Fibroblast of mammary gland (primary cell): ENCODE results near the gene VPS13D.

Experiments used
- DNase-seq: peaks from one replicate; pipeline ENCODE4 v3.0.0-alpha.2; 2010; ENCODE audit warnings: low read depth
- H3K4me3 ChIP-seq: 2 replicates; pipeline ENCODE4 v1.5.1; 2011; ENCODE audit warnings: low read depth, mild to moderate bottlenecking, low read length, moderate library complexity; ENCODE audit not compliant: control insufficient read depth
- TF ChIP-seq, protein P1 (sequence below): conservative IDR thresholded peaks from 2 replicates; pipeline ENCODE4 v1.5.1; 2011; ENCODE audit warnings: low read depth, low read length, inconsistent platforms; ENCODE audit not compliant: control insufficient read depth, insufficient read depth

Gene VPS13D

DNA sequence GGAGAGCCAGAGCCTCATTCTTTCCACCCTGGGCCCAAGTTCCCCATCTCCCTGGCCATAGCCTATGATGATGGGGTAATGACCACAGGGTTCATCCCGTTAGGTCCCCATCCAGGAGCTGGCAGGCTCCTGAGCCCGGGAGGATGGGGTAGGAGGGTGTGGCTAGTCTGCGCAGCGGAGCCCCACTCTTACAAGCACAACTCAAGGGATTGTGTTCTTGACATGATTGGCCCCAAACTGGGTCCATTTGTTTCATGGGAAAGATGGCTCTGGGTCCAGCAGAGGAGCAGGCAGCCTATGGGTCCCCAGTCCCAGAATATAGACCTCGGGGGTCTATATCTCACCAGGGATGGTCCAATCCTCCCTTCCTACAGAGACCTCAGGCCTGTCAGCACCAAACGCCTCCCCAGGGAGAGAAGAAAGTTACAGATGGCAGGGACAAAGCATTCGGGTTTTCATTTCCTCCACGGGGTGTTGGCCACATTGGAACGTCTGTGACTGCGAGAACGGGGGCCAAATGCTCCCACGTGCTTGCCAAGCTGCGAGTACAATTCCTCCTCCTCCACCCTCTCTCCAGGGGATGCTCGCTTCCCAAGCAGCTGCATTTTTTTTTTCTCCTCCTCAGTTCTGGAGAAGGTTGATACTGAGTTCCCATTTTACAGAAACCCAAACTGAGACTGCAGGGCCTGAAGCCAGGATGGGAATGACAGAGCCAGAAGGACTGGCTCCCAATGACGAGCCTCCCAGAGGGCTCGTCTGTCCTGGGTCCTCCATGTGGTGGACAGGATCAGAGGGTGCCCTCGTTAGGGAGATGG is 317.1 kb downstream of the VPS13D start:
- peak; percentile 29 for DNase-seq
- H3K4me3 ChIP-seq, result no peak overlapping the region
- TF ChIP-seq, protein P1, sequence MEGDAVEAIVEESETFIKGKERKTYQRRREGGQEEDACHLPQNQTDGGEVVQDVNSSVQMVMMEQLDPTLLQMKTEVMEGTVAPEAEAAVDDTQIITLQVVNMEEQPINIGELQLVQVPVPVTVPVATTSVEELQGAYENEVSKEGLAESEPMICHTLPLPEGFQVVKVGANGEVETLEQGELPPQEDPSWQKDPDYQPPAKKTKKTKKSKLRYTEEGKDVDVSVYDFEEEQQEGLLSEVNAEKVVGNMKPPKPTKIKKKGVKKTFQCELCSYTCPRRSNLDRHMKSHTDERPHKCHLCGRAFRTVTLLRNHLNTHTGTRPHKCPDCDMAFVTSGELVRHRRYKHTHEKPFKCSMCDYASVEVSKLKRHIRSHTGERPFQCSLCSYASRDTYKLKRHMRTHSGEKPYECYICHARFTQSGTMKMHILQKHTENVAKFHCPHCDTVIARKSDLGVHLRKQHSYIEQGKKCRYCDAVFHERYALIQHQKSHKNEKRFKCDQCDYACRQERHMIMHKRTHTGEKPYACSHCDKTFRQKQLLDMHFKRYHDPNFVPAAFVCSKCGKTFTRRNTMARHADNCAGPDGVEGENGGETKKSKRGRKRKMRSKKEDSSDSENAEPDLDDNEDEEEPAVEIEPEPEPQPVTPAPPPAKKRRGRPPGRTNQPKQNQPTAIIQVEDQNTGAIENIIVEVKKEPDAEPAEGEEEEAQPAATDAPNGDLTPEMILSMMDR, result no peak

DNA sequence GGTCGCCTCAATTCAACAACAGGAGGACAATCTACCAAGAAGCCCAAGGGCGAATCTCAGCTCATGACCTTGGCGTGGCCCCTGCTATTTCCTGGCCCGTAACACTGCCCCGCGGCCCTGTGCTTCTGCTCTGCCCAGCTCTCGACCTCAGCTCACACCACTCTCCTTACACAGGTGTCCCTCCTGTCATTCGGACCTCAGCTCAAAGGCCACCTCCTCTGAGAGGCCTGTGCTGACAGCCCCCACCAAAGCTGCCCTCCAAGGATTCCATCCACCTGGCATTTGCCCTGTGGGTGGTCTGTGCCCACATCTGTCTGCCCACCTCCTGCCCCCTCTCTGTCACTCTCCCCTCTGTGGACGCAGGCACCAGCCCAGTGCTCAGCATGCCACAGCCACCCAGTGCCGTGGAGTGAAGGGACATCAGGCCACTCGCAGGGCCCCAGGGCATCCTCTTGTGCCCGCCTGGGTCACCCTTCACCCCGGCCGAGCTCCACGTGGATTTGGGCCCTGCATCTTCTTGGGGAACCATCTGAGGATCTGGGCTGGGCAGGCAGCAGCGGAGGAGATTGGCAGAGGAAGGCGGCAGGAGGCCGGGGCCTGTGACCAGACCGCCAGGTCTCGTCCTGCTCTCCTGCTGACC is 317.9 kb downstream of the VPS13D start:
- TF ChIP-seq, protein P1, result no peak
- H3K4me3 ChIP-seq, result no peak overlapping the region
- DNase-seq, result no peak

DNA sequence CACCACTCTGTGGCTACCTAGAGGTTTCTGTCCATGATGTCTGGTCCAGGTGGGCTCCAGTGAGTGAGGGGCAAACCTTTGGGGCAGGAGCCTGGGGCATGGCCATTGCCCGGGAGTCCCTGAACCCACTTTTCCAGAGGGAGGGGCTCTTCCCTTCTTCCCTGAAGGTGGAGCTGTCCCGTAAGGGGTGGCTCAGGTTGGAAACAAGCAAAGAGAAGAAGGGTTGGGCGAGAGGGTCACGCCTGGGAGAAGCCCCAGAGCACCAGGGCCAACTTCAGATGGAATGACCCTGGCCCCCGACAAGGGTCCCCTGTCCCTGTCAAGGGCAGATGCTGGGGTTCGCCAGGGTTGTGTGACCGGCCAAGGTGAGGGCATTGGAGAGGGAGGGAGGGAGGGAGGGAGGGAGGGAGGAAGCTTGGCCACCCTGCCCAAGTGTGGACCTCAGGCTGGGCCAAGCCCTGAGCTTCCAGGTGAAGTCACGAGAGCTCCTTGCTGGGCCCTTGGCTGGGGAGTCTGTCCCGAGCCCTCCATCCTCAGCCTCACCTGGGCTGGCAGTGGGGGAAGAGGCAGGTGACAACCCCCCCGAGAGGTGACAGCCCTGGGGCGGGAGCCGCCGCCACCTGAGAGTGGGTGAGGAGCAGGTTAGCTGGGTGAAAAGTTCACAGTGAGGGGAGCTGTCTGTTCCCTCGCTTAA is 318.6 kb downstream of the VPS13D start:
- no peak overlapping the region for H3K4me3 ChIP-seq
- DNase-seq, result no peak
- TF ChIP-seq, protein P1, result no peak

DNA sequence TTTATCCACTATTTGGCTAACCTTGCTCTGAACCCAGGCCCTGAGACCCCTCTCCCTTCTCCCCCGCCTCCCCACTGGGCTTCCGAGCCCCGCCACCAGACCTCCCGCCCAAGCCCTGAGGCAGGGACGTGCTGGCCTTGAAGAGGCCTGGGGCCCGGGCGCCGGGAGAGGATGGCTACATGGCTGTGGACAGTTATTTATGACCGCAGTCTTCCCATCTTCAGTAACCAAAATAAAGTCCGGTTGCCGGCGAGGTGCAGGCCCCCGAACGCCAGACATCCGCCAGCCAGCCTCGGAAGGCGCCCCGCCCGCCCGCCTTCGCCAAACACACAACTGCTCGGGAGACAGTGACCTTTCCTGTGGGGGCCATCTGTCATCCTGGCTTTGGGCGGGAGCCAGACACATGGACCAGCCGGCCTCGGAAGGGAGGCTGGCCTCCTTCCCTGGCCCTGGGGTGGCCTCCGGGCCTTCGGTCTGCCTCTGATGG is 319.2 kb downstream of the VPS13D start:
- TF ChIP-seq, protein P1, result no peak
- DNase-seq, result peak; percentile 14
- H3K4me3 ChIP-seq, result no peak overlapping the region

DNA sequence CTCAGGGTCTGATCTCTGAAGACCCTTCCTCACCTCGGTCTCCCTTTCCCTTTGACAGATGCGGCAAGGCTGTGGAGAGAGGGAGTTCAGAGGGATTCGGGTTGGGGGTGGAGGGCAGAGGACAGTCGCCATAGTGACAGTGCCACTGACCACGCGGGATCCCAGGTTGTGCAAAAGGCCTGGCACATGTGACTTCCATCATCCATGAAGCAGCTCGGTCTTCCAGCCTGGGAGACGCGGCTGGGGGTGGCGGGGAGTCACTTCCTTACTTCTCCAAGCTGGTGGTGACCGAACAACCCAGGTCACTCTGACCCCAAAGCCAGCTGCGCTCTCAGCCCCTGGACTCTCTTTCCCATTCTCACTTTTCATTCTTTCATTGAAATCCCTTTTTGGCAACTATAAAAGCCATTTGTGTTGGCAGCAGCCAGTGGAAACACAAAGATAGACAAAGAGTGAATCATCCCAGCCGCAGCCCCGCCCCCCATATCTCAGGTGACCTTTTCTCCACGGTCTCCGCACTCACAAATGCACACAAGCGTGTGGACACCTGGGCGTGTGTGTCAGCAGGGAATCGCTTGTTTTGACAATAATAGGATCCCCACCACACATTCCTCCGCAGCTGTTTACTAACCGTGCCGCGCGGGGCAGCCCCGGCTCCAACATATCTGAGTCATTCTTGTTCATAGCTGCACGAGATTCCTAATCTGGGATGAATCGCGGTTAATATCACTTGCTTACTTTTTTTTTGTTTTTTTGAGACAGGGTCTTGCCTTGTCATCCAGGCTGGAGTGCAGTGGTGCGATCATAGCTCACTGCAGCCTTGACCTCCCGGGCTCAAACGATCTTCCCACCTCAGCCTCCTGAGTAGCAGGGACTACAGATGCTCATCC is 319.9 kb downstream of the VPS13D start:
- DNase-seq, result peak; percentile 90
- H3K4me3 ChIP-seq, result peak overlapping the region; percentile 32
- TF ChIP-seq, protein P1, result no peak

DNA sequence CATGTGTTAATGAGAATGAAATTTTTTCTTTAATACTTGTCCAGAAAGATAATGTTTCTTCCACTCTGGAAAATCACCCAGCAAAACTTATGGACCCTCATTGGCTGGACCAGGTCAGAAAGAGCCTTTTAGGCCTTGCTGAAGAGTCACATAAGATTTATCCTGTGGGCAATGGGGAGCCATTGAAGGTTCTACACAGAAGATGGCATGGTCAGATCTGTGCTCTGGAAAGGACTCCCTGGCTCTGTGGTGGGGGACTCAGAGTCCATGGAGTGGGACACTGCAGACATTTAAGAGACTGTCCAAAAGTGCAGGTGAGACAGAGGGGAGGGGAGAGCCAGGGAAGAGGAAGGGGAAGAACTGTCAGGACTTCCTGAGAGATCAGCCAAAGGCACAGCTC is 321.8 kb downstream of the VPS13D start:
- TF ChIP-seq, protein P1, result no peak
- H3K4me3 ChIP-seq, result no peak overlapping the region
- no peak for DNase-seq
